HG03025 (cell line): ENCODE results near the gene PRSS1.
"Not testable (repeated sequence)": the region's sequence is repeated elsewhere in the genome, so short reads cannot be mapped to it uniquely, and the experiment has no call there.

Experiments
- ATAC-seq: cut with Tn5 transposase; IDR thresholded peaks from one replicate; pipeline ENCODE4 v1.9.1; 2021; ENCODE audit warnings: mild to moderate bottlenecking, moderate library complexity; ENCODE audit not compliant: unreplicated experiment, low FRiP score

The PRSS1 gene

GRCh38 chr7:142772051-142772450 lies 22.8 kb downstream of the PRSS1 start:
- ATAC-seq: no peak

DNA sequence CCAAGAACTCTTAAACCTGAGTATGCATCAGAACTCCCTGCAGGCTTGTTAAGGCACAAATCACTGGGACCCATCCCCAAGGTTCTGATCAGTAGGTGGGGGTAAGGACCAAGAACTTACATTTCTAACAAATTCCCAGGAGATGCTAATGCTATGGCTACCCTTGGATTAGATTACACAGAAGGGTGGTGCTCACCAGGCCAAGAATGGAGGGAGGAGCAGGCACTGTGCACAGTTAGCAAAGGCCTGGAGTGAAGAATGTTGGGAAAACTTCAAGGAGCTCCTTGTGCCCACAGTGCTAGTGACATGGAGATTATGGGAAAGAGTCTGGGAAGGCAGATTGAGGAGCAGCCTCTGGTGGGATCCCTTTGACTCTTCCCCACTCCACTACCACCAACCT lies 23.4 kb downstream of the PRSS1 start:
- ATAC-seq: no peak

GRCh38 chr7:142773230-142773629 lies 24.0 kb downstream of the PRSS1 start:
- no peak for ATAC-seq

GRCh38 chr7:142773937-142774744 lies 24.9 kb downstream of the PRSS1 start:
- no peak for ATAC-seq

DNA sequence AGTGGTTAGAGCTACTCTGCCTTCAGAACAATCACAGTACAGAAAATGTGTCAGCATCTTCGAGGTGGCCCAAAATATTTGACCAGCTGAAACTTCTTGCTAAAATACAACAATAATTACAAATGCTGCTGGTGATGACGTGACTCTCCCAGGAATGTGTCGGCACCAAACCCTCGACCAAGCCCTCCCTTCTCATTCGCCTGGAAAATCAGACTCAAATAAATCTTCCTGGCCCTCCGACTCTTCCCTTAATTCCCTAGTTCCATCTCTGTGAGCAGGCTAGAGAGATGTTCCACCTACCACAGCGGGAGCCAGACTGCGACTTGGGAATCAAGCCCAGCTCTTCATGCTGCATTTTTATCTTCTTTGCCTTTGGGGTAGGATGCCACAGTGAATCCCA lies 25.6 kb downstream of the PRSS1 start:
- no peak for ATAC-seq

- not testable (repeated sequence) for ATAC-seq
These were observed 26.3 kb downstream of the PRSS1 start for GRCh38 chr7:142775351-142776115.

DNA sequence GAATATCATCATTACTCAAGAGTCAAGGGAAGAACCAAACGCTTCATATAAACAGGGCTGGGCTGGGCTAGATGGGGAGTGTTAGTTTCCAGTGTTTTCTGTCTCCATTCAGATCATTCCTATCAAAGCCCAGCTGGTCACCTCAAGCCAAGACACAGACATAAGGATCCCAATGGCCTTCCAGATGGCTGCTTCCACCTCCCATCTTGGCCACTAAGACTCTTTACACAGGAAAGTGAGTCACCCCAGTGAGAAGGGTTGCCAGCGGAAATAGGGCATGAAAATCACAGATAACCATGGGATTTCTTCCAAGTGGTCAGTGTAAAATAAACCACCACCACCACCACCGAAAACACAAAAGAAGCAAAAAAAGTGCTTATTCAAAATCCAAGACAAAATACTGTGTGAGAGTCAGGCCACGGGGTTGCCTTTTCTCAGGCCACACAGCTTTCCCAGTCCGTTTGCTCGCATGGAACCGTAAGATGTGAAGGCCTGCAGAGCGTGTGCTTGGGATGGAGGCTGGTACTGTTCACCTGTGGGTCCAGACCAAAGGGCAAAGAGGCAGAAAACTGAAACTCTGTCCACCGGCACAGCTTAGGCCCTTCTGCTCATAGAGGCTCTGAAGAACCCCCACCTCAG lies 27.1 kb downstream of the PRSS1 start:
- ATAC-seq: no peak

- ATAC-seq: not testable (repeated sequence)
These were observed 27.6 kb downstream of the PRSS1 start for GRCh38 chr7:142776845-142777225.

DNA sequence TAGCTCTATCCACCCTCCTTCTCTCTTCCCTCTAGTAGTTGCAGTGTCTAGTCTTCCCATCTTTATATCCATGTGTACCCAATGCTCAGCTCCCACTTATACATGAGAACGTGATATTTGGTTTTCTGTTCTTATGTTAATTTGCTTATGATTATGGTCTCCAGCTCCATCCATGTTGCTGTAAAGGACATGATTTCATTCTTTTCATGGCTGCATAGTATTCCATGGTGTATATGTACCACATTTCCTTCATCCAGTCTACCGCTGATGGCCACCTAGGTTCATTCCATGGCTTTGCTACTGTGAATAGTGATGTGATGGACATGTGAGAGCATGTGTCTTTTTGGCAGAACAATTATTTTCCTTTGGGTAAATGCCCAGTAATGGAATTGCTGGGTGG lies 28.0 kb downstream of the PRSS1 start:
- ATAC-seq: no peak

GRCh38 chr7:142782922-142783900 lies 33.9 kb downstream of the PRSS1 start:
- ATAC-seq: peak; percentile 90

DNA sequence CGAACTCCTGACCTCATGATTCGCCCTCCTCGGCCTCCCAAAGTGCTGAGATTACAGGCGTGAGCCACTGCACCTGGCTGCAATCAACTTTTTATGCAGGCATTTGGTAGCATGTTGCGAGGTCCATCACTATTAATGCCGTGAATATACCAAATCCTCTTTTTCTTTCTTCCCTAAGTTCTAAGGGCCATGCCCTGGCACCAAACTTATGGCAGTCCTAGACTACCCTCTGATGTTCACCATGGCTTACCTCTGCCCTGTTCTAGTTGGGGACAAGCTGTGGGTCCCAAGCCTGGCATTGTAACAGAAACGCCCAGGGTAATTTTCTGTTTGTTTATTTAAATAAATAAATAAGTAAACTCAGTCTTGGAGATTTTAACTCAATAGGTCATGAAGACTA lies 34.8 kb downstream of the PRSS1 start:
- ATAC-seq: no peak

GRCh38 chr7:142784716-142785115 lies 35.4 kb downstream of the PRSS1 start:
- ATAC-seq: no peak

- ATAC-seq: no peak
These were observed 36.6 kb downstream of the PRSS1 start for GRCh38 chr7:142785841-142786250.

DNA sequence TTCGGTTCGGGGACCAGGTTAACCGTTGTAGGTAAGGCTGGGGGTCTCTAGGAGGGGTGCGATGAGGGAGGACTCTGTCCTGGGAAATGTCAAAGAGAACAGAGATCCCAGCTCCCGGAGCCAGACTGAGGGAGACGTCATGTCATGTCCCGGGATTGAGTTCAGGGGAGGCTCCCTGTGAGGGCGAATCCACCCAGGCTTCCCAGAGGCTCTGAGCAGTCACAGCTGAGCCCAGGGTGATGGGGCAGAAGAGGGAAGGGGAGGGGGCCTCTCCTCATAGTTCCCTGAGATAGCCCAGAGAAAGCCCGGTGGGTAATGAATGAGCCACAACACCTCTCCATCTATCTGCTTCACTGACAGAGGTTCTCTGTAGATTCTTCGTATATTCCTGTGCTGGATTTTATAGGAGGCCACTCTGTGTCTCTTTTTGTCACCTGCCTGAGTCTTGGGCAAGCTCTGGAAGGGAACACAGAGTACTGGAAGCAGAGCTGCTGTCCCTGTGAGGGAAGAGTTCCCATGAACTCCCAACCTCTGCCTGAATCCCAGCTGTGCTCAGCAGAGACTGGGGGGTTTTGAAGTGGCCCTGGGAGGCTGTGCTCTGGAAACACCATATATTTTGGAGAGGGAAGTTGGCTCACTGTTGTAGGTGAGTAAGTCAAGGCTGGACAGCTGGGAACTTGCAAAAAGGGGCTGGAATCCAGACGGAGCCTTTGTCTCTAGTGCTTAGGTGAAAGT lies 37.9 kb downstream of the PRSS1 start:
- ATAC-seq: no peak

DNA sequence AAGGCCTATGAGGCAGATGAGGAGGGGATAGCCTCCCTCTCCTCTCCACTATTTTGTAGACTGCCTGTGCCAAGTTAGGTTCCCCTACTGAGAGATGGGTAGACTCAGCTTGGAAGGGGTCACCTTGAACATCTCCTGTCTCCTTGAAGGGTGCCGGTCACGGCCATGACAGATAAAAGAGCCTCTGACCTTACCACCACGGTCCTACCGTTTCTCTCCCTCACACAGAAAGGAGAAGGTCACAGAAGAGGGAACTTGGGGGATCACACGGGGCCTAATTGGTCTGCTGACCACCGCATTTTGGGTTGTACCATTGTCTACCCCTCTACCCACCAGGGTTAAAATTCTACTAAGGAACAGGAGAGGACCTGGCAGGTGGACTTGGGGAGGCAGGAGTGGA lies 38.5 kb downstream of the PRSS1 start:
- ATAC-seq: no peak

DNA sequence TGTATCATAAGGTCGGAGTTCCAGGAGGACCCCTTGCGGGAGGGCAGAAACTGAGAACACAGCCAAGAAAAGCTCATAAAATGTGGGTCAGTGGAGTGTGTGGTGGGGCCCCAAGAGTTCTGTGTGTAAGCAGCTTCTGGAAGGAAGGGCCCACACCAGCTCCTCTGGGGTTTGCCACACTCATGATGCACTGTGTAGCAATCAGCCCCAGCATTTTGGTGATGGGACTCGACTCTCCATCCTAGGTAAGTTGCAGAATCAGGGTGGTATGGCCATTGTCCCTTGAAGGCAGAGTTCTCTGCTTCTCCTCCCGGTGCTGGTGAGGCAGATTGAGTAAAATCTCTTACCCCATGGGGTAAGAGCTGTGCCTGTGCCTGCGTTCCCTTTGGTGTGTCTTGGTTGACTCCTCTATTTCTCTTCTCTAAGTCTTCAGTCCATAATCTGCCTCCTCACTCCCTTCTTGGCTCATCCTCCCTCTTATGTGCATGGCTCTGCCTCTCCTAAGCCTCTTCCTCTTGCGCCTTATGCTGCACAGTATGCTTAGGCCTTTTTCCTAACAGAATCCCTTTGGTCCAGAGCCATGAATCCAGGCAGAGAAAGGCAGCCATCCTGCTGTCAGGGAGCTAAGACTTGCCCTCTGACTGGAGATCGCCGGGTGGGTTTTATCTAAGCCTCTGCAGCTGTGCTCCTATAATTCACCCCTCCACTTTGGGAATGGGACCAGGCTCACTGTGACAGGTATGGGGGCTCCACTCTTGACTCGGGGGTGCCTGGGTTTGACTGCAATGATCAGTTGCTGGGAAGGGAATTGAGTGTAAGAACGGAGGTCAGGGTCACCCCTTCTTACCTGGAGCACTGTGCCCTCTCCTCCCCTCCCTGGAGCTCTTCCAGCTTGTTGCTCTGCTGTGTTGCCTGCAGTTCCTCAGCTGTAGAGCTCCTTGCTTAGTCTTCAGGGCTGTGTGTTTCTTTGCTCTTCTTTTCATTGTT lies 39.3 kb downstream of the PRSS1 start:
- ATAC-seq: no peak

DNA sequence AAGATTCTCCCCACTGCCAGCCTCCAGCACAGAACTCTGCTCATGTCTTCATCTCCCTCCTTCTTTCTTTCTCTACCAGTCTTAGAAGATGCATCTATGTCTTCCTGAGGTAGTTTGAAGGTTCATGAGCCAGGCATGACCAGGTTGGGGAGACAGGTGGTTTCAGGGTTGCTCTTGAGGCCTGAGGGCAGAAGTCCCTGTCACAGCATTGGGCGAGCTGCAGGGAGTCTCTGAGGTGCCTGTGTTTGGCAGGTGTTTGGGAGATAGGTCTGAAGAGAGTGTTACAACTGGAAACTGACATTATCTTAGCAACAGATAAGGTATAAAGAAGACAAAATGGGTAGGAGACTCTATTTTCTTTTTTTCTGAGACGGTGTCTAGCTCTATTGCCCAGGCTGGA lies 40.2 kb downstream of the PRSS1 start:
- ATAC-seq: no peak

GRCh38 chr7:142790056-142790455 lies 40.8 kb downstream of the PRSS1 start:
- no peak for ATAC-seq
